ENCODE measurements around the gene TAS1R2.

TAS1R2 gene

GRCh38 chr1:18819203-18819602 lies 40.3 kb downstream of the TAS1R2 start:
- no peak for DNase-seq

GRCh38 chr1:18817795-18818435 lies 41.5 kb downstream of the TAS1R2 start:
- no peak for DNase-seq

- DNase-seq = no peak
Observed at GRCh38 chr1:18817316-18817715, 42.1 kb downstream of the TAS1R2 start.

GRCh38 chr1:18816808-18817207 lies 42.7 kb downstream of the TAS1R2 start:
- no peak for DNase-seq

- no peak for DNase-seq
Observed at GRCh38 chr1:18814874-18815531, 44.5 kb downstream of the TAS1R2 start.

- DNase-seq = no peak
Observed at GRCh38 chr1:18814425-18814824, 45.0 kb downstream of the TAS1R2 start.

GRCh38 chr1:18812453-18812939 lies 47.0 kb downstream of the TAS1R2 start:
- no peak for DNase-seq

- no peak for DNase-seq
Observed at GRCh38 chr1:18811733-18812452, 47.6 kb downstream of the TAS1R2 start.

- DNase-seq = no peak
Observed at GRCh38 chr1:18809953-18810899, 49.2 kb downstream of the TAS1R2 start.

GRCh38 chr1:18808550-18808949 lies 50.9 kb downstream of the TAS1R2 start:
- DNase-seq = no peak

GRCh38 chr1:18807334-18808063 lies 52.0 kb downstream of the TAS1R2 start:
- no peak for DNase-seq

GRCh38 chr1:18805925-18806849 lies 53.3 kb downstream of the TAS1R2 start:
- DNase-seq = no peak

- DNase-seq = no peak
Observed at GRCh38 chr1:18805150-18805879, 54.1 kb downstream of the TAS1R2 start.

GRCh38 chr1:18803851-18804250 lies 55.6 kb downstream of the TAS1R2 start:
- no peak for DNase-seq

- DNase-seq = no peak
Observed at GRCh38 chr1:18803151-18803791, 56.2 kb downstream of the TAS1R2 start.

- no peak for DNase-seq
Observed at GRCh38 chr1:18802231-18802630, 57.2 kb downstream of the TAS1R2 start.

GRCh38 chr1:18800258-18800657 lies 59.2 kb downstream of the TAS1R2 start:
- DNase-seq = no peak

- DNase-seq = no peak
Observed at GRCh38 chr1:18799454-18799853, 60.0 kb downstream of the TAS1R2 start.

- no peak for DNase-seq
Observed at GRCh38 chr1:18798946-18799345, 60.5 kb downstream of the TAS1R2 start.

- DNase-seq = no peak
Observed at GRCh38 chr1:18798533-18798932, 60.9 kb downstream of the TAS1R2 start.

Data from NCI-H524 treated with DMSO at 0.1 percent for 48 hours (cell line).